Measurements from ENCODE around the gene FRMD5. TPM values are rescaled to one million over a fixed set of nuclear protein-coding genes. Genes with fewer than 3 reads are reported as not detected.

The FRMD5 gene
- total RNA-seq, 1 donor from 2014 or later, result 1.2 TPM

GRCh38 chr15:43991206-43991605, 203.9 kb downstream of the FRMD5 start:
- intact Hi-C loops (cut with DNase I), result no loop called here
- H3K4me3 ChIP-seq, result no peak overlapping the region
- no peak for ATAC-seq
- no peaks in the 10 kb centered on the region for H3K36me3 ChIP-seq
- H3K4me1 ChIP-seq, result no peaks in the 10 kb centered on the region
- no peak for DNase-seq
- no peak for TF ChIP-seq CTCF (IDR thresholded peaks at IDR 0.05)
- H3K27ac ChIP-seq, result no peak overlapping the region
- no peaks in the 10 kb centered on the region for H3K9me3 ChIP-seq
- no peaks in the 10 kb centered on the region for H3K27me3 ChIP-seq

GRCh38 chr15:43989938-43990337, 205.1 kb downstream of the FRMD5 start:
- no peak for TF ChIP-seq CTCF (IDR thresholded peaks at IDR 0.05)
- H3K4me3 ChIP-seq, result no peak overlapping the region
- H3K27me3 ChIP-seq, result no peaks in the 10 kb centered on the region
- intact Hi-C loops (cut with DNase I), result no loop called here
- H3K9me3 ChIP-seq, result no peaks in the 10 kb centered on the region
- ATAC-seq (no peak), DNase-seq (no peak)
- no peaks in the 10 kb centered on the region for H3K36me3 ChIP-seq
- no peak overlapping the region for H3K27ac ChIP-seq
- H3K4me1 ChIP-seq, result no peaks in the 10 kb centered on the region

- intact Hi-C loops (cut with DNase I), result no loop called here
Observed at GRCh38 chr15:43988900-43989299, 206.2 kb downstream of the FRMD5 start.

DNA sequence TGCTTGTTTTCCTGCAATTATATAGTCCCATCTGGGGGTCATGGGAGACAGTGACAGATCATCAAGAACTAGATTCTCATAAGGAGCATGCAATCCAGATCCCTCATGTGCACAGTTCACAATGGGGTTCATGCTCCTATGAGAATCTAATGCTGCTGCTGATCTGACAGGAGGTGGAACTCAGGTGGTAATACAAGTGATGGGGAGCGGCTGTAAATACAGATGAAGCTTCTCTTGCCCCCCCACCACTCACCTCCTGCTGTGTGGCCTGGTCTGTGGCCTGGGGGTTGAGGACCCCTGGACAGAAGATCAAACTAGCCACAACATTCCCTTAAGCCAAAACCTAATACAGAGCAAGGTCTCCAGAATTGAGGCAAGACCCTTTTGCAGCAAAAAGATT, 207.1 kb downstream of the FRMD5 start:
- no peaks in the 10 kb centered on the region for H3K9me3 ChIP-seq
- no peaks in the 10 kb centered on the region for H3K4me1 ChIP-seq
- H3K36me3 ChIP-seq, result no peaks in the 10 kb centered on the region
- no peak for ATAC-seq
- no peak for TF ChIP-seq CTCF (IDR thresholded peaks at IDR 0.05)
- no peak overlapping the region for H3K4me3 ChIP-seq
- H3K27me3 ChIP-seq, result no peaks in the 10 kb centered on the region
- no peak for DNase-seq
- intact Hi-C loops (cut with DNase I), result no loop called here
- H3K27ac ChIP-seq, result no peak overlapping the region

More at GRCh38 chr15:43988900-43989299, 206.2 kb downstream of the FRMD5 start:
- TF ChIP-seq CTCF (IDR thresholded peaks at IDR 0.05), result no peak
- Histone ChIP-seq H3K27ac (no peak overlapping the region), H3K9me3 (no peaks in the 10 kb centered on the region), H3K36me3 (no peaks in the 10 kb centered on the region), H3K4me1 (no peaks in the 10 kb centered on the region), H3K4me3 (no peak overlapping the region), H3K27me3 (no peaks in the 10 kb centered on the region)
- DNase-seq, result no peak
- no peak for ATAC-seq

- no peak for TF ChIP-seq CTCF (IDR thresholded peaks at IDR 0.05)
- Histone ChIP-seq H3K27me3 (no peaks in the 10 kb centered on the region), H3K4me1 (no peaks in the 10 kb centered on the region), H3K4me3 (no peak overlapping the region), H3K9me3 (no peaks in the 10 kb centered on the region), H3K36me3 (no peaks in the 10 kb centered on the region), H3K27ac (no peak overlapping the region)
- intact Hi-C loops (cut with DNase I), result no loop called here
- ATAC-seq (no peak), DNase-seq (no peak)
Observed at GRCh38 chr15:43985976-43986680, 208.9 kb downstream of the FRMD5 start.

DNA sequence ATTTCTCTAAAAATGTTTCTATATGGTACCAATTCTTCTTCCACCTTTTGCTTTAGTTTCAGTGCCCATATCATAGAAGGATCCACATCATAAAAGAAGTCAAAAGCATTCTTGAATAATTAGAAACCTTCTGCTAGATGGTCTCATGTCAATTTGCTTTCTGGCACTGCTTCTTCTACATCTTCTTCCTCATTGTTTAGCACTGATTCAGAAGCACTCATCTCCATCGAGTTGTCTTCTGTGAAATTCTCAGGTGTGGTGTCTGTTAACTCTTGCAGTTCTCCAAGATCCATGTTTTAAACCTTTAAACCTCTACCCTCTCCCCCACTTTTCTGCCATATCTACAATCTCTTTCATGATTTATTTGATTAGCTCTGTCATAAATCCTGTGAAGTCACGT, 213.5 kb downstream of the FRMD5 start:
- H3K27me3 ChIP-seq, result no peaks in the 10 kb centered on the region
- no peak for DNase-seq
- no peak for TF ChIP-seq CTCF (IDR thresholded peaks at IDR 0.05)
- no peak overlapping the region for H3K4me3 ChIP-seq
- H3K4me1 ChIP-seq, result no peaks in the 10 kb centered on the region
- no peak for ATAC-seq
- H3K36me3 ChIP-seq, result no peaks in the 10 kb centered on the region
- H3K9me3 ChIP-seq, result no peaks in the 10 kb centered on the region
- H3K27ac ChIP-seq, result no peak overlapping the region
- intact Hi-C loops (cut with DNase I), result no loop called here

Measured in upper lobe of right lung (tissue), 1 donor.